ENCODE measurements around the gene CYP4F11. TPM values are rescaled to one million over a fixed set of nuclear protein-coding genes. Genes with fewer than 3 reads are reported as not detected.

The CYP4F11 gene
- total and polyA plus RNA-seq, 9 donors: not detected

GRCh38 chr19:15863272-15863671 is 71.1 kb downstream of the CYP4F11 start:
- Histone ChIP-seq H3K4me1 (ENCODE audit: control insufficient read depth, insufficient read depth, low read length) (no peaks in the 10 kb centered on the region), H3K27me3 (ENCODE audit: control insufficient read depth, insufficient read depth, low read length) (peaks cover 5% of the 10 kb centered on the region), H3K27ac (ENCODE audit: low read length) (no peak overlapping the region), H3K4me3 (ENCODE audit: low read length) (no peak overlapping the region), H3K9me3 (replicated peaks; ENCODE audit: control insufficient read depth, low read depth, low read length) (no peaks in the 10 kb centered on the region), H3K36me3 (ENCODE audit: control insufficient read depth, insufficient read depth, low read length) (no peaks in the 10 kb centered on the region)
- no peak for DNase-seq
- WGBS (ENCODE audit: insufficient coverage): 69% methylated on average over 4 of the region's 8 CpGs

- no peak overlapping the region for H3K4me3 ChIP-seq (ENCODE audit: low read length)
- peaks cover 5% of the 10 kb centered on the region for H3K27me3 ChIP-seq (ENCODE audit: control insufficient read depth, insufficient read depth, low read length)
- H3K36me3 ChIP-seq (ENCODE audit: control insufficient read depth, insufficient read depth, low read length): no peaks in the 10 kb centered on the region
- H3K4me1 ChIP-seq (ENCODE audit: control insufficient read depth, insufficient read depth, low read length): no peaks in the 10 kb centered on the region
- 38% methylated on average over 7 of the region's 7 CpGs for WGBS (ENCODE audit: insufficient coverage)
- no peaks in the 10 kb centered on the region for H3K9me3 ChIP-seq (replicated peaks; ENCODE audit: control insufficient read depth, low read depth, low read length)
- DNase-seq: no peak
- H3K27ac ChIP-seq (ENCODE audit: low read length): no peak overlapping the region
These were observed 71.9 kb downstream of the CYP4F11 start for GRCh38 chr19:15862444-15862843.

Other genes starting within 250 kb of the CYP4F11 start
- gene OR10H2, start 206.5 kb downstream of the CYP4F11 start, total RNA-seq: not detected
- gene OR10H2, start 206.5 kb downstream of the CYP4F11 start, polyA plus RNA-seq (ENCODE audit: insufficient read depth in 1 of 8, insufficient read length in 8 of 8, low replicate concordance in 1 of 8): not detected
- gene OR10H3, start 196.5 kb downstream of the CYP4F11 start, total RNA-seq: not detected
- not detected for gene OR10H3, start 196.5 kb downstream of the CYP4F11 start, polyA plus RNA-seq (ENCODE audit: insufficient read depth in 1 of 8, insufficient read length in 8 of 8, low replicate concordance in 1 of 8)
- gene OR10H5, start 146.9 kb downstream of the CYP4F11 start, total RNA-seq: not detected
- gene OR10H5, start 146.9 kb downstream of the CYP4F11 start, polyA plus RNA-seq (ENCODE audit: insufficient read depth in 1 of 8, insufficient read length in 8 of 8, low replicate concordance in 1 of 8): under 1 TPM in 7 of 8 donors, not detected in 1; 0.02 to 0.12 (median 0.06) TPM
- not detected for gene OR10H1, start 118.9 kb downstream of the CYP4F11 start, total RNA-seq
- gene OR10H1, start 118.9 kb downstream of the CYP4F11 start, polyA plus RNA-seq (ENCODE audit: insufficient read depth in 1 of 8, insufficient read length in 8 of 8, low replicate concordance in 1 of 8): under 1 TPM in 5 of 8 donors, not detected in 3; 0.02 to 0.05 (median 0.04) TPM
- gene CYP4F2, start 36.5 kb downstream of the CYP4F11 start, total RNA-seq: not detected
- under 1 TPM in 1 of 8 donors, not detected in 7; 0.79 TPM for gene CYP4F2, start 36.5 kb downstream of the CYP4F11 start, polyA plus RNA-seq (ENCODE audit: insufficient read depth in 1 of 8, insufficient read length in 8 of 8, low replicate concordance in 1 of 8)
- gene OR10H4, start 14.5 kb upstream of the CYP4F11 start, total RNA-seq: not detected
- not detected for gene OR10H4, start 14.5 kb upstream of the CYP4F11 start, polyA plus RNA-seq (ENCODE audit: insufficient read depth in 1 of 8, insufficient read length in 8 of 8, low replicate concordance in 1 of 8)
- gene TPM4, start 142.0 kb upstream of the CYP4F11 start, total RNA-seq: 211 TPM
- gene TPM4, start 142.0 kb upstream of the CYP4F11 start, polyA plus RNA-seq (ENCODE audit: insufficient read depth in 1 of 8, insufficient read length in 8 of 8, low replicate concordance in 1 of 8): 100 to 1,000 TPM; 181 to 338 (median 218) TPM
- gene RAB8A, start 177.4 kb upstream of the CYP4F11 start, total RNA-seq: 17.5 TPM
- gene RAB8A, start 177.4 kb upstream of the CYP4F11 start, polyA plus RNA-seq (ENCODE audit: insufficient read depth in 1 of 8, insufficient read length in 8 of 8, low replicate concordance in 1 of 8): 10 to 100 TPM; 31.9 to 59.1 (median 42.5) TPM
- 0.13 TPM for gene HSH2D, start 209.2 kb upstream of the CYP4F11 start, total RNA-seq
- under 1 TPM; 0.21 to 0.78 (median 0.38) TPM for gene HSH2D, start 209.2 kb upstream of the CYP4F11 start, polyA plus RNA-seq (ENCODE audit: insufficient read depth in 1 of 8, insufficient read length in 8 of 8, low replicate concordance in 1 of 8)
- not detected for gene CIB3, start 239.0 kb upstream of the CYP4F11 start, total RNA-seq
- gene CIB3, start 239.0 kb upstream of the CYP4F11 start, polyA plus RNA-seq (ENCODE audit: insufficient read depth in 1 of 8, insufficient read length in 8 of 8, low replicate concordance in 1 of 8): under 1 TPM in 2 of 8 donors, not detected in 6; 0.23 to 0.41 TPM